A673 (cell line): Measurements from ENCODE around the gene NME3. TPM values are rescaled to one million over a fixed set of nuclear protein-coding genes. Genes with fewer than 3 reads are reported as not detected.

Experiments used
- BruUV-seq: library from RNA; stranded (reverse); fragments of 400-500 nt; replicated peaks from 2 replicates; lab custom pipeline; 2021; lab: Mats Ljungman, UMichigan
- CTCF ChIA-PET: fragments of 300-600 bp; sonication (Branson Sonifier 250); formaldehyde crosslinking; loops from one replicate; lab custom pipeline; 2022; ENCODE audit warnings: antibody characterized with exemption; lab: Charles Lee
- POLR2A ChIA-PET: fragments of 300-600 bp; sonication (Branson Sonifier 250); formaldehyde crosslinking; loops from one replicate; lab custom pipeline; 2022; ENCODE audit warnings: antibody characterized with exemption; ENCODE audit not compliant: low non-redundant PET; lab: Charles Lee
- DNase-seq: peaks from one replicate; pipeline ENCODE4 v3.0.0-alpha.2; 2015; ENCODE audit warnings: low spot score
- H3K27ac ChIP-seq: fragments of 200-600 bp; sonication (generic); 2 replicates; pipeline ENCODE4 v1.5.1; 2016; ENCODE audit warnings: mixed run types, low read depth, mild to moderate bottlenecking, mixed read lengths, antibody characterized with exemption, low read length; ENCODE audit not compliant: poor library complexity, severe bottlenecking
- H3K27me3 ChIP-seq: fragments of 200-600 bp; sonication (generic); replicated peaks from 2 replicates; pipeline ENCODE4 v1.6.1; 2017; ENCODE audit warnings: mixed run types, low read depth, mild to moderate bottlenecking, mixed read lengths, antibody characterized with exemption, low read length; ENCODE audit not compliant: insufficient read depth, poor library complexity
- H3K36me3 ChIP-seq: fragments of 200-600 bp; sonication (generic); 2 replicates; pipeline ENCODE4 v1.6.1; 2016; ENCODE audit warnings: mixed run types, mild to moderate bottlenecking, mixed read lengths, antibody characterized with exemption, low read length; ENCODE audit not compliant: insufficient read depth, poor library complexity, severe bottlenecking
- H3K4me1 ChIP-seq: fragments of 200-600 bp; sonication (generic); 2 replicates; pipeline ENCODE4 v1.6.1; 2017; ENCODE audit warnings: mixed run types, mild to moderate bottlenecking, mixed read lengths, antibody characterized with exemption, low read length; ENCODE audit not compliant: insufficient read depth, poor library complexity, severe bottlenecking
- H3K4me3 ChIP-seq: fragments of 200-600 bp; sonication (generic); 2 replicates; pipeline ENCODE4 v1.5.1; 2016; ENCODE audit warnings: low read depth, mixed run types, mild to moderate bottlenecking, mixed read lengths, low read length; ENCODE audit not compliant: poor library complexity, severe bottlenecking
- H3K9me3 ChIP-seq: fragments of 200-600 bp; sonication (generic); 2 replicates; pipeline ENCODE4 v1.6.1; 2016; ENCODE audit warnings: mixed run types, low read depth, mild to moderate bottlenecking, mixed read lengths, antibody characterized with exemption, low read length; ENCODE audit not compliant: poor library complexity, severe bottlenecking
- CTCF ChIP-seq: fragments of 300-800, 200-600 bp; sonication (generic); conservative IDR thresholded peaks from 2 replicates; pipeline ENCODE4 v1.5.1; 2017; ENCODE audit warnings: low read depth, mild to moderate bottlenecking, antibody characterized with exemption, low read length, moderate library complexity, mixed read lengths
- EZH2 ChIP-seq: fragments of 200-600 bp; sonication (generic); IDR thresholded peaks from 2 replicates; pipeline ENCODE4 v1.6.1; 2017; ENCODE audit warnings: borderline replicate concordance, low read depth, mild to moderate bottlenecking, mixed read lengths, antibody characterized with exemption, low read length; ENCODE audit not compliant: poor library complexity, severe bottlenecking
- intact Hi-C: fragments of 100-400 bp; cut with micrococcal nuclease; formaldehyde crosslinking; loops from one replicate; pipeline ENCODE4 v1.10.0; 2022; ENCODE audit not compliant: unreplicated experiment
- total RNA-seq: library from RNA; stranded (reverse); gene quantifications from 2 replicates; pipeline ENCODE4 v1.2.3, GENCODE V29; 2021

Gene NME3
- total RNA-seq, 1 experiment from 2014 or later, result 35.3 TPM

- CTCF ChIA-PET, result interaction anchor here (0.5 kb wide), 1 partner anchor 117 kb away, joined by 6 read pairs; no protein-coding TSS in a partner anchor
- TF ChIP-seq EZH2, result no peak
- TF ChIP-seq CTCF, result no peak
- intact Hi-C loops, result no loop called here
Observed at GRCh38 chr16:1794221-1794871, 23.0 kb upstream of the NME3 start.

GRCh38 chr16:1793578-1794220 is 22.4 kb upstream of the NME3 start, which contains the start of gene IGFALS:
Gene IGFALS (minus strand): TSS chr16:1793705. CDS start chr16:1793652, 53 bp downstream.
- no peak for TF ChIP-seq CTCF
- POLR2A ChIA-PET, result no interaction called here
- Histone ChIP-seq H3K4me3 (no peak within 1 kb of the TSS), H3K27ac (no peak within 1 kb of the TSS), H3K9me3 (peaks cover 6% of the 10 kb centered on the region), H3K4me1 (no peaks in the 10 kb centered on the region), H3K27me3 (no peaks in the 10 kb centered on the region), H3K36me3 (peaks cover 7% of the 10 kb centered on the region)
- intact Hi-C loops, result no loop called here
- CTCF ChIA-PET, result interaction anchor here (0.5 kb wide), 1 partner anchor 117 kb away, joined by 6 read pairs; no protein-coding TSS in a partner anchor
- DNase-seq, result no peak
- BruUV-seq, result no TSS peak

More at GRCh38 chr16:1794221-1794871, 23.0 kb upstream of the NME3 start:
- H3K36me3 ChIP-seq, result peaks cover under 1% of the 10 kb centered on the region
- BruUV-seq, result no TSS peak
- no peaks in the 10 kb centered on the region for H3K4me1 ChIP-seq
- no peak overlapping the region for H3K4me3 ChIP-seq
- no peak for DNase-seq
- POLR2A ChIA-PET, result no interaction called here
- no peaks in the 10 kb centered on the region for H3K27me3 ChIP-seq
- H3K27ac ChIP-seq, result no peak overlapping the region
- H3K9me3 ChIP-seq, result peaks cover 6% of the 10 kb centered on the region

- no peak overlapping the region for H3K4me3 ChIP-seq
- BruUV-seq, result no TSS peak
- no peaks in the 10 kb centered on the region for H3K27me3 ChIP-seq
- H3K9me3 ChIP-seq, result peaks cover 3% of the 10 kb centered on the region
- TF ChIP-seq EZH2 (no peak), CTCF (no peak)
- no peak overlapping the region for H3K27ac ChIP-seq
- POLR2A ChIA-PET, result no interaction called here
- CTCF ChIA-PET, result no interaction called here
- H3K4me1 ChIP-seq, result no peaks in the 10 kb centered on the region
- intact Hi-C loops, result no loop called here
- no peak for DNase-seq
- H3K36me3 ChIP-seq, result peaks cover 14% of the 10 kb centered on the region
Observed at GRCh38 chr16:1792836-1793577, 21.7 kb upstream of the NME3 start.
